DOHH2 (cell line): ENCODE measurements around the gene ZBTB1.

Experiments
- CTCF ChIP-seq: fragments of 200-600 bp; sonication (generic); IDR thresholded peaks from one replicate; pipeline ENCODE4 v1.5.1; 2014; ENCODE audit warnings: antibody characterized with exemption, mild to moderate bottlenecking, low read depth, low read length; ENCODE audit not compliant: poor library complexity, severe bottlenecking
- EZH2phosphoT487 ChIP-seq: fragments of 200-600 bp; sonication (generic); IDR thresholded peaks from 2 replicates; pipeline ENCODE4 v1.6.1; 2017; ENCODE audit warnings: borderline replicate concordance, mild to moderate bottlenecking, antibody characterized with exemption, low read length, moderate library complexity, mixed read lengths

GRCh38 chr14:64495252-64495651 is 9.3 kb upstream of the ZBTB1 start:
- TF ChIP-seq CTCF (no peak), EZH2phosphoT487 (no peak)
